HG03025 (cell line): ENCODE data around the gene AFF1.

Experiments used
- ATAC-seq: cut with Tn5 transposase; IDR thresholded peaks from one replicate; pipeline ENCODE4 v1.9.1; 2021; ENCODE audit warnings: mild to moderate bottlenecking, moderate library complexity; ENCODE audit not compliant: unreplicated experiment, low FRiP score

AFF1 gene

GRCh38 chr4:86919561-86920223 is 15.1 kb upstream of the AFF1 start:
- ATAC-seq = no peak

GRCh38 chr4:86921608-86922252 is 13.1 kb upstream of the AFF1 start:
- ATAC-seq = no peak

- no peak for ATAC-seq
These were observed 10.0 kb upstream of the AFF1 start for GRCh38 chr4:86924811-86925210.

GRCh38 chr4:86926435-86927086 is 8.2 kb upstream of the AFF1 start:
- ATAC-seq = no peak

- ATAC-seq = no peak
These were observed 6.9 kb upstream of the AFF1 start for GRCh38 chr4:86927843-86928395.

- ATAC-seq = no peak
These were observed 6.2 kb upstream of the AFF1 start for GRCh38 chr4:86928400-86929255.

GRCh38 chr4:86934147-86934770 is 552 bp upstream of the AFF1 start:
- no peak for ATAC-seq

GRCh38 chr4:86935566-86935852 is 698 bp downstream of the AFF1 start:
- no peak for ATAC-seq

- peak; percentile 20 for ATAC-seq
These were observed 1.3 kb downstream of the AFF1 start for GRCh38 chr4:86935853-86936733.

GRCh38 chr4:86938771-86939520 is 4.1 kb downstream of the AFF1 start:
- no peak for ATAC-seq

- peak; percentile 61 for ATAC-seq
These were observed 5.1 kb downstream of the AFF1 start for GRCh38 chr4:86939729-86940575.

- no peak for ATAC-seq
These were observed 6.2 kb downstream of the AFF1 start for GRCh38 chr4:86940920-86941460.

GRCh38 chr4:86942185-86942666 is 7.4 kb downstream of the AFF1 start:
- ATAC-seq = no peak

GRCh38 chr4:86944964-86945781 is 10.4 kb downstream of the AFF1 start:
- ATAC-seq = no peak

- ATAC-seq = no peak
These were observed 12.2 kb downstream of the AFF1 start for GRCh38 chr4:86946868-86947500.

GRCh38 chr4:86947501-86948120 is 12.8 kb downstream of the AFF1 start:
- no peak for ATAC-seq
